ENCODE measurements around the gene CRYBA1. TPM values are rescaled to one million over a fixed set of nuclear protein-coding genes. Genes with fewer than 3 reads are reported as not detected.

Gene CRYBA1
- total RNA-seq, 4 donors from 2014 or later: not detected

- H3K36me3 ChIP-seq: no peaks in the 10 kb centered on the region
- WGBS, 2 donors: 97% methylated on average over 3 of the region's 3 CpGs
- TF ChIP-seq CTCF (IDR thresholded peaks at IDR 0.05): no peak
- TF ChIP-seq POLR2A (IDR thresholded peaks at IDR 0.05): no peak
- H3K9me3 ChIP-seq: no peaks in the 10 kb centered on the region
- intact Hi-C loops (cut with DNase I): no loop called here
- H3K4me3 ChIP-seq (replicated peaks in 1 of 3): no peak overlapping the region
- no peak for DNase-seq
- H3K4me1 ChIP-seq: peaks cover 9 to 17% of the 10 kb centered on the region in 2 donors
- H3K27me3 ChIP-seq: no peaks in the 10 kb centered on the region
- H3K27ac ChIP-seq: no peak overlapping the region
These were observed 48.8 kb downstream of the CRYBA1 start for GRCh38 chr17:29295420-29295819.

DNA sequence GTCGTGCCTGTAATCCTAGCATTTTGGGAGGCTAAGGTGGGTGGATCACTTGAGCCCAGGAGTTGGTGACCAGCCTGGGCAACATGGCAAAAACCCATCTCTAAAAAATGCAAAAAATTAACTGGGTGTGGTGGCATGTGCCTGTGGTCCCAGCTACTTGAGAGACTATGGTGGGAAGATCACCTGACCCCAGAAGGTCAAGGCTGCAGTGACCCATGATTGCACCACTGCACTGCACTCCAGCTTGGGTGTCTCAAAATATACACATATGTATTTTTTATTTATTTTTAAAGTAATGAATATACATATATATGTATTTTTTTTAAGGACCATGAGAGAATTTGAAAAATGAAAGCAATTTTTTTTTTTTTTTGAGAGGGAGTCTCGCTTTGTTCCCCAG lies 52.4 kb downstream of the CRYBA1 start:
- Histone ChIP-seq H3K4me1 (no peaks in the 10 kb centered on the region), H3K9me3 (no peaks in the 10 kb centered on the region), H3K36me3 (no peaks in the 10 kb centered on the region), H3K4me3 (replicated peaks in 1 of 3) (no peak overlapping the region), H3K27me3 (no peaks in the 10 kb centered on the region), H3K27ac (no peak overlapping the region)
- intact Hi-C loops (cut with DNase I): no loop called here
- no peak for DNase-seq
- whole genome bisulfite sequencing, 2 donors: 92% methylated on average over 2 of the region's 2 CpGs
- TF ChIP-seq CTCF (IDR thresholded peaks at IDR 0.05) (no peak), POLR2A (IDR thresholded peaks at IDR 0.05) (no peak)

DNA sequence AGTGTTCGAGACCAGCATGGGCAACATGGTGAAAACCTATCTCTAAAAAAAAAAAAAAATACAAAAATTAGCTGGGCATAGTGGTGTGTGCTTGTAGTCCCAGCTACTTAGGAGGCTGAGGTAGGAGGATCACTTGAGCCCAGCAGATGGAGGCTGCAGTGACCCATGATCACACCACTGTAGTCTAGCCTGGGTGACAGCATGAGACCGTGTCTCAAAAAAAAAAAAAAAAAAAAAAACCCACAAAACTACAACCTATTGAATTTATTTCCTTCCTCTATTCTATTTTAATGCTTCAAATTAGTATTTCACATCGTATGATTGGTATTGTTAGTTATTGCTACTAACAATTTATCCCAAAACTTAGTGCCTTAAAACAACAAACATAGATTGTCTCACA lies 56.7 kb downstream of the CRYBA1 start:
- 80 to 85% methylated on average over 3 of the region's 3 CpGs for WGBS, 2 donors
- Histone ChIP-seq H3K27me3 (no peaks in the 10 kb centered on the region), H3K9me3 (no peaks in the 10 kb centered on the region), H3K36me3 (no peaks in the 10 kb centered on the region), H3K4me1 (no peaks in the 10 kb centered on the region), H3K4me3 (replicated peaks in 1 of 3) (no peak overlapping the region), H3K27ac (no peak overlapping the region)
- no peak for DNase-seq
- intact Hi-C loops (cut with DNase I): no loop called here
- TF ChIP-seq CTCF (IDR thresholded peaks at IDR 0.05) (no peak), POLR2A (IDR thresholded peaks at IDR 0.05) (no peak)

Other genes starting within 250 kb of the CRYBA1 start
- gene SEZ6, start 240.8 kb upstream of the CRYBA1 start, total RNA-seq: not detected
- 1 to 10 TPM in 1 of 4 donors, under 1 TPM in 2, not detected in 1; 0.58 to 1.7 (median 0.93) TPM for gene PIPOX, start 203.7 kb upstream of the CRYBA1 start, total RNA-seq
- gene MYO18A, start 66.5 kb upstream of the CRYBA1 start, total RNA-seq: 10 to 100 TPM; 32.1 to 49.8 (median 40.6) TPM
- gene NUFIP2, start 47.3 kb downstream of the CRYBA1 start, total RNA-seq: 10 to 100 TPM; 29.9 to 52.3 (median 41.1) TPM
- 10 to 100 TPM; 62.9 to 87.5 (median 68.8) TPM for gene TAOK1, start 143.5 kb downstream of the CRYBA1 start, total RNA-seq